Body of pancreas (tissue), 4 donors: ENCODE results near the gene PIMREG.

Experiments
- CTCF ChIP-seq, 7 experiments: fragments of 450-650 bp in 4 of 7; fragments of 200-600 bp in 3 of 7; sonication (generic) in 3 of 7; IDR thresholded peaks; one replicate each; pipeline ENCODE4 v1.5.1; 2016 to 2019; ENCODE audit warnings: antibody characterized with exemption in 7 of 7
- POLR2A ChIP-seq, 3 donors: fragments of 450-650 bp; IDR thresholded peaks; one replicate each; pipeline ENCODE4 v1.6.1; 2016; ENCODE audit warnings: antibody characterized with exemption in 3 of 3, mild to moderate bottlenecking in 2 of 3

- TF ChIP-seq CTCF (IDR thresholded peaks at IDR 0.05) (no peak), POLR2A (IDR thresholded peaks at IDR 0.05) (no peak)
Measured at GRCh38 chr17:6494239-6494941, 50.1 kb downstream of the PIMREG start.
